A549 (cell line): ENCODE measurements around the gene POLR3GL. TPM values are rescaled to one million over a fixed set of nuclear protein-coding genes. Genes with fewer than 3 reads are reported as not detected.
"Not testable (repeated sequence)": the region's sequence is repeated elsewhere in the genome, so short reads cannot be mapped to it uniquely, and the experiment has no call there.

Source experiments
- ATAC-seq, 2 experiments: fragments of 200-7000 bp in 1 of 2; fragments of >200 bp in 1 of 2; cut with Nextera tagmentation in 1 of 2; cut with Tn5 transposase in 1 of 2; 3 replicates each; pipeline versions ENCODE4 v1.8.0 to v1.9.1; 2018 to 2020; ENCODE audit warnings: mild to moderate bottlenecking in 1 of 2, moderate library complexity in 1 of 2
- CTCF ChIA-PET: fragments of 300-600 bp; sonication (Branson Sonifier 250); formaldehyde crosslinking; extraction: SDS; loops from one replicate; lab custom pipeline; 2021; ENCODE audit warnings: antibody characterized with exemption, inconsistent platforms; lab: Yijun Ruan, JAX
- POLR2A ChIA-PET: fragments of 350-600 bp; formaldehyde crosslinking; extraction: SDS; loops from one replicate; lab custom pipeline; 2021; ENCODE audit warnings: antibody characterized with exemption, inconsistent platforms; lab: Yijun Ruan, JAX
- DNase-seq, 2 experiments: peaks; one replicate each; pipeline versions ENCODE4 v3.0.0 to v3.0.0-alpha.2; 2011 to 2016; ENCODE audit warnings: low read depth in 1 of 2, low spot score in 1 of 2
- FAIRE-seq: peaks from 2 replicates; lab custom pipeline; 2011; peaks lifted over from hg19 to GRCh38; lab: Jason Lieb, UNC
- H3K27ac ChIP-seq, 2 experiments: fragments of >200 bp; sonication (Bioruptor Twin); formaldehyde crosslinking; 3 replicates each; pipeline ENCODE4 v1.5.1; 2016 to 2017
- H3K4me1 ChIP-seq: fragments of >200 bp; sonication (Bioruptor Twin); formaldehyde crosslinking; 3 replicates; pipeline ENCODE4 v1.6.1; 2016
- H3K4me2 ChIP-seq: fragments of >200 bp; sonication (Bioruptor Twin); formaldehyde crosslinking; 3 replicates; pipeline ENCODE4 v1.6.1; 2016
- H3K4me3 ChIP-seq: fragments of >200 bp; sonication (Bioruptor Twin); formaldehyde crosslinking; 3 replicates; pipeline ENCODE4 v1.5.1; 2016
- H3K9me3 ChIP-seq: fragments of >200 bp; sonication (Bioruptor Twin); formaldehyde crosslinking; 3 replicates; pipeline ENCODE4 v1.6.1; 2016
- WGBS: methylation state at CpG from one replicate; pipeline ENCODE4 v1.1.6; 2017; ENCODE audit errors: missing lambda C conversion rate; 5-methylcytosine and 5-hydroxymethylcytosine counted together
- polyA plus RNA-seq, 4 experiments: library from polyadenylated mRNA; depleted of rRNA in 3 of 4; stranded (reverse); fragments of >200 nt; fragmentation: RNase III in 1 of 4; extraction: RNeasy Plus Mini Kit Qiagen cat#74134 plus additional on column Dnase treatment in 1 of 4; gene quantifications; 2 replicates in 3 of 4; 3 replicates in 1 of 4; pipeline ENCODE4 v1.2.3, GENCODE V29; 2011 to 2017

The POLR3GL gene
- polyA plus RNA-seq, 2 of the 4 experiments (the other 2 are of a cell fraction), result 12.6 to 15.7 TPM

GRCh38 chr1:146025787-146026495, 61.5 kb downstream of the POLR3GL start:
- FAIRE-seq, result not testable (repeated sequence)

GRCh38 chr1:146026650-146027049, 62.2 kb downstream of the POLR3GL start:
- CTCF ChIA-PET, H3K9me3 ChIP-seq, H3K4me1 ChIP-seq, H3K27ac ChIP-seq, ATAC-seq, DNase-seq, H3K4me2 ChIP-seq, POLR2A ChIA-PET, FAIRE-seq, H3K4me3 ChIP-seq: not testable (repeated sequence)
- WGBS, result 83% methylated on average over 1 of the region's 1 CpG

More at GRCh38 chr1:146025787-146026495, 61.5 kb downstream of the POLR3GL start:
- H3K9me3 ChIP-seq, DNase-seq, H3K4me1 ChIP-seq, H3K27ac ChIP-seq, POLR2A ChIA-PET, ATAC-seq, H3K4me2 ChIP-seq, H3K4me3 ChIP-seq: not testable (repeated sequence)
- WGBS, result 51% methylated on average over 2 of the region's 2 CpGs
- CTCF ChIA-PET, result interaction anchor here (0.9 kb wide), 1 partner anchor 9 kb away, joined by 3 read pairs; no protein-coding TSS in a partner anchor

Other genes with a start within 250 kb of the POLR3GL start
- 0.05 and 0.07 TPM in 2 replicates for gene CD160, start 245.2 kb upstream of the POLR3GL start, polyA plus RNA-seq (2011; rRNA removed)
- gene CD160, start 245.2 kb upstream of the POLR3GL start, polyA plus RNA-seq (2017; fragmentation: RNase III; extraction: RNeasy Plus Mini Kit Qiagen cat#74134 plus additional on column Dnase treatment), result not detected in 3 replicates
- 18.4 and 18.8 TPM in 2 replicates for gene RNF115, start 140.6 kb upstream of the POLR3GL start, polyA plus RNA-seq (2011; rRNA removed)
- gene RNF115, start 140.6 kb upstream of the POLR3GL start, polyA plus RNA-seq (2017; fragmentation: RNase III; extraction: RNeasy Plus Mini Kit Qiagen cat#74134 plus additional on column Dnase treatment), result 8.5 to 9.3 TPM (median 9.2 TPM) in 3 replicates
- gene POLR3C, start 140.5 kb upstream of the POLR3GL start, polyA plus RNA-seq (2011; rRNA removed), result 58.3 and 65.0 TPM in 2 replicates
- 26.9 to 29.5 TPM (median 28.1 TPM) in 3 replicates for gene POLR3C, start 140.5 kb upstream of the POLR3GL start, polyA plus RNA-seq (2017; fragmentation: RNase III; extraction: RNeasy Plus Mini Kit Qiagen cat#74134 plus additional on column Dnase treatment)
- gene NUDT17, start 119.1 kb upstream of the POLR3GL start, polyA plus RNA-seq (2011; rRNA removed), result 6.7 and 9.0 TPM in 2 replicates
- gene NUDT17, start 119.1 kb upstream of the POLR3GL start, polyA plus RNA-seq (2017; fragmentation: RNase III; extraction: RNeasy Plus Mini Kit Qiagen cat#74134 plus additional on column Dnase treatment), result 4.6 to 5.7 TPM (median 4.9 TPM) in 3 replicates
- 15.5 and 25.4 TPM in 2 replicates for gene PIAS3, start 105.6 kb upstream of the POLR3GL start, polyA plus RNA-seq (2011; rRNA removed)
- 18.6 to 23.2 TPM (median 22.7 TPM) in 3 replicates for gene PIAS3, start 105.6 kb upstream of the POLR3GL start, polyA plus RNA-seq (2017; fragmentation: RNase III; extraction: RNeasy Plus Mini Kit Qiagen cat#74134 plus additional on column Dnase treatment)
- not detected in 2 replicates for gene ANKRD35, start 78.8 kb upstream of the POLR3GL start, polyA plus RNA-seq (2011; rRNA removed)
- gene ANKRD35, start 78.8 kb upstream of the POLR3GL start, polyA plus RNA-seq (2017; fragmentation: RNase III; extraction: RNeasy Plus Mini Kit Qiagen cat#74134 plus additional on column Dnase treatment), result not detected in 3 replicates
- 0.68 and 1.1 TPM in 2 replicates for gene ITGA10, start 54.6 kb upstream of the POLR3GL start, polyA plus RNA-seq (2011; rRNA removed)
- gene ITGA10, start 54.6 kb upstream of the POLR3GL start, polyA plus RNA-seq (2017; fragmentation: RNase III; extraction: RNeasy Plus Mini Kit Qiagen cat#74134 plus additional on column Dnase treatment), result 0.62 to 1.2 TPM (median 1.1 TPM) in 3 replicates
- gene PEX11B, start 46.0 kb upstream of the POLR3GL start, polyA plus RNA-seq (2011; rRNA removed), result 35.5 and 40.6 TPM in 2 replicates
- gene PEX11B, start 46.0 kb upstream of the POLR3GL start, polyA plus RNA-seq (2017; fragmentation: RNase III; extraction: RNeasy Plus Mini Kit Qiagen cat#74134 plus additional on column Dnase treatment), result 13.9 to 15.2 TPM (median 14.2 TPM) in 3 replicates
- gene RBM8A, start 37.2 kb upstream of the POLR3GL start, polyA plus RNA-seq (2011; rRNA removed), result 152 and 281 TPM in 2 replicates
- gene RBM8A, start 37.2 kb upstream of the POLR3GL start, polyA plus RNA-seq (2017; fragmentation: RNase III; extraction: RNeasy Plus Mini Kit Qiagen cat#74134 plus additional on column Dnase treatment), result 240 to 278 TPM (median 245 TPM) in 3 replicates
- gene LIX1L, start 6.7 kb upstream of the POLR3GL start, polyA plus RNA-seq (2011; rRNA removed), result 33.0 and 35.8 TPM in 2 replicates
- 8.6 to 10.5 TPM (median 10.1 TPM) in 3 replicates for gene LIX1L, start 6.7 kb upstream of the POLR3GL start, polyA plus RNA-seq (2017; fragmentation: RNase III; extraction: RNeasy Plus Mini Kit Qiagen cat#74134 plus additional on column Dnase treatment)
- 0.30 and 0.34 TPM in 2 replicates for gene ANKRD34A, start 115 bp upstream of the POLR3GL start, polyA plus RNA-seq (2011; rRNA removed)
- gene ANKRD34A, start 115 bp upstream of the POLR3GL start, polyA plus RNA-seq (2017; fragmentation: RNase III; extraction: RNeasy Plus Mini Kit Qiagen cat#74134 plus additional on column Dnase treatment), result 0.25 to 0.59 TPM (median 0.39 TPM) in 3 replicates
- 3.1 and 3.3 TPM in 2 replicates for gene TXNIP, start 31.9 kb downstream of the POLR3GL start, polyA plus RNA-seq (2011; rRNA removed)
- gene TXNIP, start 31.9 kb downstream of the POLR3GL start, polyA plus RNA-seq (2017; fragmentation: RNase III; extraction: RNeasy Plus Mini Kit Qiagen cat#74134 plus additional on column Dnase treatment), result 0.05 to 0.11 TPM in 2 of 3 replicates, not detected in the other
- 0.07 TPM in 1 of 2 replicates, not detected in the other for gene HJV, start 57.0 kb downstream of the POLR3GL start, polyA plus RNA-seq (2011; rRNA removed)
- not detected in 3 replicates for gene HJV, start 57.0 kb downstream of the POLR3GL start, polyA plus RNA-seq (2017; fragmentation: RNase III; extraction: RNeasy Plus Mini Kit Qiagen cat#74134 plus additional on column Dnase treatment)
- gene NBPF10, start 180.1 kb downstream of the POLR3GL start, polyA plus RNA-seq (2011; rRNA removed), result 0.72 and 0.75 TPM in 2 replicates
- gene NBPF10, start 180.1 kb downstream of the POLR3GL start, polyA plus RNA-seq (2017; fragmentation: RNase III; extraction: RNeasy Plus Mini Kit Qiagen cat#74134 plus additional on column Dnase treatment), result 0.36 to 0.42 TPM (median 0.39 TPM) in 3 replicates